ENCODE measurements around the gene NLRP14. TPM values are rescaled to one million over a fixed set of nuclear protein-coding genes. Genes with fewer than 3 reads are reported as not detected.

Gene NLRP14
- total RNA-seq, 1 donor from 2014 or later: 0.51 TPM

DNA sequence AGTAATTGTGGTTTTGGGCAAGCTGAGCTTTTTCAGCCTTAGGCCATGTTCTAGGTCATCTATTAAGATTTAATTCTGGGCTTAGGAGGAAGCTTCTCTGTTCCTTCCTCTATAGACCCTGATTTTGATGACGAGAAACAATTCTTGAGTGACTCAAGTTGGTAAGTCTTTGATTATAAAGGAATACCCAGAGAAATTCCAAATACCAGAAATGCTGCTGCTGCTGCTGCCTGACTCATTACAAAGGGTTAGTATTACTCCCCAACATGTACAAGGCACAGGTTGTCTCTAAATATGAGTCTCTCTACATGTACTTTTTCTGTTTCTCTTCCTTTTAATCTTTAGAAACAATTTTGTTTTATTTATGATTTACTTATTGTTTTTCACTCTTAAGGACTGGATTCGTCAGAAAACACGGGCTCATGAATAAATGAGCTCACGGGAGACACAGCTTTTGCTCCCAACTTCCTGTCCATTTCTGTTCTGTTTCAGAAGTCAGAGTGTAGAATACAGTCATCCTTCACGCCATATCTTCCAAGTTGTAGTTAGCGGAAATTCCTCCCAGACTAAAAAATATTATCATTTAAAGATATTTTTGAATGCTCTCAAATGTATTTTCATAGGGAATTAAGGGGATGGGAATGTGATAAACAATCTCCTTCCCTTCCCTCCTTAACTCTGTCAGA is 36.7 kb downstream of the NLRP14 start:
- Mint-ChIP-seq H3K4me1 (no peaks in the 10 kb centered on the region), H3K36me3 (ENCODE audit: low read depth) (no peaks in the 10 kb centered on the region), H3K27ac (ENCODE audit: unreplicated experiment) (no peak overlapping the region), H3K9me3 (no peaks in the 10 kb centered on the region), H3K27me3 (ENCODE audit: low read depth) (no peaks in the 10 kb centered on the region), H3K4me3 (no peak overlapping the region)
- DNase-seq (ENCODE audit: low read depth, low spot score): no peak
- TF ChIP-seq CTCF (conservative IDR thresholded peaks at IDR 0.05): no peak

DNA sequence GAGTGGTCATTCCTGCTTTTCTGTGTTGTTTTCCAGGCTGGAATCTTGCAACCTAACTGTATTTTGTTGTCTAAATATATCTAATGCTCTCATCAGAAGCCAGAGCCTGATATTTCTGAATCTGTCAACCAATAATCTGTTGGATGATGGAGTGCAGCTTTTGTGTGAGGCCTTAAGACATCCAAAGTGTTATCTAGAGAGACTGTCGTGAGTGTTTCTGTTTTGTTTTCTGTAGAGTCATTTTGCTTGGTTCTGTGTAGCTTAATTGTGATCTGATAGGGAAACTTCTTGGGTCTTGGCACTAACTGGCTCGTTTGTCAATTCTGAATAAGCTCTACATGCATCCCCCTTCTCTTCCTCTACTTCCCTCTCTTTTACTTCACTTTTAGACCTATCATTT is 37.4 kb downstream of the NLRP14 start:
- DNase-seq (ENCODE audit: low read depth, low spot score): no peak
- TF ChIP-seq CTCF (conservative IDR thresholded peaks at IDR 0.05): no peak
- no peaks in the 10 kb centered on the region for H3K9me3 Mint-ChIP-seq
- no peak overlapping the region for H3K4me3 Mint-ChIP-seq
- H3K27me3 Mint-ChIP-seq (ENCODE audit: low read depth): no peaks in the 10 kb centered on the region
- no peaks in the 10 kb centered on the region for H3K36me3 Mint-ChIP-seq (ENCODE audit: low read depth)
- H3K27ac Mint-ChIP-seq (ENCODE audit: unreplicated experiment): no peak overlapping the region
- H3K4me1 Mint-ChIP-seq: no peaks in the 10 kb centered on the region

DNA sequence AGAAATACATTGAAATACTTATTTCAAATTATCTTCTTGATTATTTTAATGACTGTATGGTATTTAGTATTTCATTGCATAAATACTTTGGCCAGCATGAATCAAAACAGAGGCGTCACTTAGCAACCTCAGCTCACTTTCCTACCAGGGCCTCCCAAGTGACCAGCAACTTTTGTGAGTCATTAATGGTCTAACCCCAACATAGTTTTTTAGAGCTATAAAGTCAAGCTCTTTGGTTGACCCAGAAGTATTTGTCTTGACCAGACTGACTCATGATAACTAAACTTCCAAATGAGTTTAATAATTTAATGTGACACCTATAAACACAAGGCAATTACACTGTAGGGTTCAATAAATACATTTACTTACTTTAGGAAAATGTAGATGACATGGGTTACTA is 40.6 kb downstream of the NLRP14 start:
- no peak for TF ChIP-seq CTCF (conservative IDR thresholded peaks at IDR 0.05)
- Mint-ChIP-seq H3K4me1 (no peaks in the 10 kb centered on the region), H3K4me3 (no peak overlapping the region)

GRCh38 chr11:7062534-7062933 is 42.3 kb downstream of the NLRP14 start:
- Mint-ChIP-seq H3K4me1 (no peaks in the 10 kb centered on the region), H3K27me3 (ENCODE audit: low read depth) (no peaks in the 10 kb centered on the region), H3K27ac (ENCODE audit: unreplicated experiment) (no peak overlapping the region), H3K36me3 (ENCODE audit: low read depth) (no peaks in the 10 kb centered on the region), H3K4me3 (no peak overlapping the region), H3K9me3 (peaks cover 2% of the 10 kb centered on the region)
- no peak for TF ChIP-seq CTCF (conservative IDR thresholded peaks at IDR 0.05)
- no peak for DNase-seq (ENCODE audit: low read depth, low spot score)

More for the DNA sequence above, 40.6 kb downstream of the NLRP14 start:
- Mint-ChIP-seq H3K27me3 (ENCODE audit: low read depth) (no peaks in the 10 kb centered on the region), H3K36me3 (ENCODE audit: low read depth) (no peaks in the 10 kb centered on the region), H3K27ac (ENCODE audit: unreplicated experiment) (no peak overlapping the region), H3K9me3 (no peaks in the 10 kb centered on the region)
- DNase-seq (ENCODE audit: low read depth, low spot score): no peak

DNA sequence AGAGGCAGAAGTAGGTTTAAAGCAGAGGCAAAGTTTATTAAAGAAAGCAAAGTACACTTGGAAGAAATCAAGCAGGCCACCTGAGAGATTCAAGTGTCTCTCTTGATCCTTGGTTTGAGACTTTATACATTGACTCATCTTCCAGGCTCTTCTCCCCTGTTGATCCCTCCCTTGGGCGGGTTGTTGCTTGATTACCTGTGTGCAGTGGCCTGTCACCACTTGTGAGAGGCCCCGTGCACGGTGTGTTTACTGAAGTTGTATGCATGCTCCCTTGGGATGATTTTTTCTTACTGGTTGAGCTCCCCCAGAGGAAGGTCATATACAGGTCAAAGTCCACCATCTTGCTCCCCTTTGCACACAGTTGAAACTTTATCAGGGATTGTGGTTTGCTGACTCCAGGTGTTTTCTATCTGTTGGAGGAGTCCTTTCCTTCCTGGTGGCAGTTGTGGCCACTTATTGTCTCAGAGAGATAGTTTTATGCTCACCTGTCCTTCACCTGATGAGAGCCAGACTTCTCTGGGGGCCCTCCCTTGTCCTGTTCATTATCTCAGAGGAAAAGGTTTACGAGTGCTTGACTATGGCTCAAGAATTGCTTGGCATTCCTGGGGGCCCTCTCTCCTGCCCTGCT is 52.2 kb downstream of the NLRP14 start:
- peaks cover 3% of the 10 kb centered on the region for H3K27me3 Mint-ChIP-seq (ENCODE audit: low read depth)
- no peaks in the 10 kb centered on the region for H3K36me3 Mint-ChIP-seq (ENCODE audit: low read depth)
- H3K4me3 Mint-ChIP-seq: no peak overlapping the region
- peaks cover 6% of the 10 kb centered on the region for H3K4me1 Mint-ChIP-seq
- no peak for DNase-seq (ENCODE audit: low read depth, low spot score)
- TF ChIP-seq CTCF (conservative IDR thresholded peaks at IDR 0.05): no peak
- H3K27ac Mint-ChIP-seq (ENCODE audit: unreplicated experiment): no peak overlapping the region
- H3K9me3 Mint-ChIP-seq: no peaks in the 10 kb centered on the region

Data from neural crest cell (in vitro differentiated cells).